SW 1271 (cell line): Measurements from ENCODE around the gene ZNHIT2.
"Not testable (repeated sequence)": the region's sequence is repeated elsewhere in the genome, so short reads cannot be mapped to it uniquely, and the experiment has no call there.

Experiments
- DNase-seq, 2 experiments: peaks; one replicate each; lab custom pipeline; 2025; lab: John Stamatoyannopoulos, UW

ZNHIT2 gene

GRCh38 chr11:65119670-65119995 is 2.1 kb upstream of the ZNHIT2 start:
- no peak for DNase-seq

DNA sequence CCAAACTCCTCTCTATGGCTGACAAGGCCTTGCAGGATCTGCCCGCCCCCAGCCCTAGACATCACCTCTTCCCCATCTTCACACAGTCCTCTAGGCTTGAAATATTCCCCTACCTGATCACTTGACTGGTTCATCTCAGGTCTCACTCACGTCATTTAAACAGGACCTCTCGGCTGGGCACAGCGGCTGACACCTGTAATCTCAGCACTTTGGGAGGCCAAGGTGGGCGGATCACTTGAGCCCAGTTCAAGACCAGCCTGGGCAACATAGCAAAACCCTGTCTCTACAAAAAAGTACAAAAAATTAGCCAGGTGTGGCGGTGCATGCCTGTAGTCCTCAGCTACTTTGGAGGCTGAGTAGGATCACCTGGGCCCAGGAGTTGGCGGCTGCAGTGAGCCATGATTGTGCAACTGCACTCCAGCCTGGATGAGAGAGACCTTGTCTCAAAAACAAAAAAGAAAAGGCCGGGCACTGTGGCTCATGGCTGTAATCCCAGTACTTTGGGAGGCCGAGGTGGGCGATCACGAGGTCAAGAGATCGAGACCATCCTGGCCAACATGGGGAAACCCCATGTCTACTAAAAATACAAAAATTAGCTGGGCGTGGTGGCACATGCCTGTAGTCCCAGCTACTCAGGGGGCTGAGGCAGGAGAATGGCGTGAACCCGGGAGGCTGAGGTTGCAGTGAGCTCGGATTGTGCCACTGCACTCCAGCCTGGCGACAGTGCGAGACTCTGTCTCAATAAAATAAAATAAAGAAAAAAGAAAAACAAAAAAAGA is 1.6 kb upstream of the ZNHIT2 start:
- DNase-seq = not testable (repeated sequence)

- DNase-seq = no peak
Measured at GRCh38 chr11:65118097-65118837, 766 bp upstream of the ZNHIT2 start.

DNA sequence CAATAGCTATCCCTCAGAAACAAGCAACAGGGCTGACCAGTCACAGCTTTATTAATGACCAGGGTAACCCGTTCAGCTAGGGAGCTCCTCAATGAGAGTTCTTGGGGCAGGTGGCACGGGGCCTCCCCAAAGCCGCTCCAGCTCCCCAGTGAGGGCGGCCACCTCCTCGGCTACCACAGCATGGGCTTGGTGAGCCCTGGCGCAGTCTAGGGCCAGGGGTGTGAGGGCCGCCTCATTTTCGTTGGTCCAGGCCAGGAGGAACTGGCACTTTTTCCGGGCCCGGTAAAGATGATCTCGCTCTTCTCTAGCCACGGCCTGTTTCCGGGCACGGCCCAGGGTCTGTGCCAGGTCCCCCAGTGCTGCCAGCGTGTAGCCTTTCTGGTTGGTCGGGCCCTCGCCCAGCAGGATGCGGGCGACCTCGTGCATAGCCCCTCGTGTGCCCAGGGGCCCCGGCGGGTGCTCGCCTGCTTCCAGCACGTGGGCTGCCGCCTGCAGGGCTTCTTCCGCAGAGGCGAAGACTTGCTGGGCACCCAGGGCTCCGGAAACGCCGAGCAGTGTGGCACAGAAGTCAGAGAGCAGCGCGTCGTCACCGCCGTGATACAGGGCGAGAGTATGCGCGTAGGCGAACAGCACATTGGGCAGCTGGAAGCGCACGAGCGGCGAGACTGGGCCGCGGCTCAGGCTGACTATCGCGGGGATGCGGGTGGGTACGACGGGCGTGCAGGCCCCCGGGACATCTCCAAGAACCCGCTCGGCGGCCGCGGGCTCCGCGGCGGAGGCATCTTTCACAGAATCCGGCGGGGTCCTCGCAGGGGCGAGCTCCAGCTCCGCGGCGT is 913 bp downstream of the ZNHIT2 start:
- no peak for DNase-seq

GRCh38 chr11:65115361-65116082 is 2.0 kb downstream of the ZNHIT2 start:
- DNase-seq = no peak

- no peak for DNase-seq
Measured at GRCh38 chr11:65114538-65115171, 2.8 kb downstream of the ZNHIT2 start.

GRCh38 chr11:65113839-65114238 is 3.7 kb downstream of the ZNHIT2 start:
- no peak for DNase-seq

GRCh38 chr11:65113361-65113756 is 4.1 kb downstream of the ZNHIT2 start:
- DNase-seq = no peak

GRCh38 chr11:65112546-65113360 is 4.7 kb downstream of the ZNHIT2 start:
- DNase-seq = peak in 1 of 2 experiments; percentile 41

GRCh38 chr11:65111744-65112545 is 5.6 kb downstream of the ZNHIT2 start, which contains the start of gene TM7SF2:
TSS of gene TM7SF2 (plus strand) at chr11:65111872. CDS start at chr11:65112016, 144 bp downstream.
- peak; percentile 88 for DNase-seq

GRCh38 chr11:65111159-65111743 is 6.2 kb downstream of the ZNHIT2 start:
- no peak for DNase-seq

DNA sequence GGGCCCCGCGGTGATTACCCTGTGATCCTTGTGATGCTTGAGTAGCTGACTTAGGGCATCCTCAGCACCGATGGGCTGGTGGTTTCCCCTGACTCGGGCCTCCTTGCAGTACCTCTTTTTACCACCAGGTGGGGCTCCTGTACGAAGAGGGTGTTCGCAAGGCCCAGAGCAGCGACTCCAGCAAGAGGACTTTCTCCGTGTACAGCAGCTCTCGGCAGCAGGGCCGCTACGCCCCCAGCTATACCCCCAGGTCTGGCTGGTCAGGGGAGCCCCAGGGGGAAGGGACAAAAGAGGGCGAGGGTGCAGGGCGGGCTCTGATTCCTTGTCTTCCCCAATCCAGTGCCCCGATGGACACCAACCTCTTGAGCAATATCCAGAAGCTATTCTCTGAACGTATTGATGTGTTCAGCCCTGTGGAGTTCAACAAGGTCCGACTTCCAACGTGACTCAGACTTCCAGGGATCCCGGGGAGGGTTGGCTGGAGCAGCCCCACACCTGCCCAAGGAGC is 7.1 kb downstream of the ZNHIT2 start:
- peak; percentile 43 to 76 for DNase-seq

- no peak for DNase-seq
Measured at GRCh38 chr11:65109231-65110198, 8.0 kb downstream of the ZNHIT2 start.

- DNase-seq = no peak
Measured at GRCh38 chr11:65108469-65109123, 8.9 kb downstream of the ZNHIT2 start.

- DNase-seq = no peak
Measured at GRCh38 chr11:65107751-65108468, 9.6 kb downstream of the ZNHIT2 start.

DNA sequence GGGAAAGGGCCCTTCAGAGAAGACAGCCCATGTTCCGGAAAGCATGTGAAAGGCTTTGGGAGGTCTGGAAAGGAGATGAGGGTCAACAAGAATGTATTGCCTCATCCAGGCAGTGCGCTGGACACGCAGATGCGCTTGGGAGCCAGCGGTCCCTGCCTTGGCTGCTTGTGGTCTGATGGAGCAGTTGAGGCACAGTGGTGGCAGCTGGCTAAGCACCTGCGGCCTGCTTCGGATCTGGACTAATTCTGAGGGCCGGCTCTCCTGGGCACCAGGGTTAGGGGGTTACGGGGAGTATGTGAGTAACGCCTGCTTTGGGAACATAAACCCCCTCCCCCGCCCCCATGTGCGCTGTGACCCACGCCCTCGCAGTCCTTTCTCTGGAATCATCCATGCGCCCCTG is 10.4 kb downstream of the ZNHIT2 start:
- DNase-seq = no peak

DNA sequence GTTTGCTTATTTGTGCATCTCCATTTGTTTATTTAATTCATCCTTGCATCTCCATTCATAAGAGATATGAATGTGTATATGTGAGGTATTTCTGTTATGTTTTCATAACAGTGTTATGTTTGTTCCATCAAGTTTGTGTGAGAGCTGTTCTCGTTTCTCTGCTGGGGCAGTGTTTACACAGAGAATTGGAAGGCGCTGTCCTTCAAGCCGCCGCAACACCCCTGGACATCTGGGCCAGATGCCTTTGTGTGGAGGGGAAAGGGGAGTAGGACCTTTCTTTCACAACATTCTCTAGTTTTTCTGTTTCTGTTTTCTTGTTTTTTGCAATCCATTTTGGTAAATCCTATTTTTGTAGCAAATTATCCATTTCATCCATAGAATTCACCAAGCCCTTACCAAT is 12.9 kb downstream of the ZNHIT2 start:
- no peak for DNase-seq
